ENCODE results near the gene ARHGAP30.
"Not testable (repeated sequence)": the region's sequence is repeated elsewhere in the genome, so short reads cannot be mapped to it uniquely, and the experiment has no call there.

The ARHGAP30 gene

GRCh38 chr1:161045736-161046604 is 23.7 kb downstream of the ARHGAP30 start, which contains the start of gene USF1:
TSS of gene USF1 (minus strand) at chr1:161045977. CDS start at chr1:161043275, 2,702 bp downstream.
- in situ Hi-C loops (cut with MboI; ENCODE audit: low sequenced_read_pairs) = no loop called here

DNA sequence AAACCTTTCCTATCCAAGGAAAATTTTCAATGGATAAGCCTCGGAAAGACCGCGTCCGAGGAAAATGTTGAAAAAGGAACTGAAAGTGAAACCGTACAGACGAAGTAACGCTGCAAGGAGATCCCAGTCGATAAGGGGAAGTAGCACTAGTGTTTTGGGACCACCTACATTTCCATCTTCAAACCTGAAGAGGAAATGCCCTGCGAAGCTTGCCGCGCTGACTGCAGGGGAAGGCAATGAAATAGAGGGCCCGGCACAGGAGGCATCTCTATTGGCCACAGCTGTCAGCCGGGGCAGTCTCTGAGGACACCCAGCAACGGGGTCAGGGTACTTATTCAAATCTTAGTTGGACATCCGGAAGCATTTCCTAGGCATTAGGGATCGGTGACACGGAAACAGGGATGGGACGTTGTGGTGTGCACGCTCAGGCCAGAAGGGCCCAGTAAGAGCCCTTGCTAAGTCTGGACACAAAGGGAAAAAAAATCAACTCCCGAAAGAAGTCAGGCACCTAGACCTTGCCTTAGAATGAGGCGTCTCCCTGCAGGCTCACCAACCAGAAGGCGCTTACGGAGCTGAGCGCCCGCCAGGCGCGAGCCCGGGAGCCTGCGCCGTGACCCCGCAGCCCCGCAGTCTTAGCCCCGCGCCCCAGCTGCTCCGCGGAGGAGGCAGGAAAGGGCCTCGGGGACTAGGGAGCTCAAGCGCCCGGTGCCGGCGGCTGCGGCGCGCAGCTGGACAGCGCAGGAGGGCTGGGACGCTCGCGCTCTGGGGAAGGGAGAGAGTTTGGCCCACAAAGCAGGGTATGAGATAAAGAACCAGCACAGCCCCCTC is 24.6 kb downstream of the ARHGAP30 start:
- in situ Hi-C loops (cut with MboI; ENCODE audit: low sequenced_read_pairs) = no loop called here

GRCh38 chr1:161044535-161044907 is 25.2 kb downstream of the ARHGAP30 start:
- in situ Hi-C loops (cut with MboI; ENCODE audit: low sequenced_read_pairs) = no loop called here

DNA sequence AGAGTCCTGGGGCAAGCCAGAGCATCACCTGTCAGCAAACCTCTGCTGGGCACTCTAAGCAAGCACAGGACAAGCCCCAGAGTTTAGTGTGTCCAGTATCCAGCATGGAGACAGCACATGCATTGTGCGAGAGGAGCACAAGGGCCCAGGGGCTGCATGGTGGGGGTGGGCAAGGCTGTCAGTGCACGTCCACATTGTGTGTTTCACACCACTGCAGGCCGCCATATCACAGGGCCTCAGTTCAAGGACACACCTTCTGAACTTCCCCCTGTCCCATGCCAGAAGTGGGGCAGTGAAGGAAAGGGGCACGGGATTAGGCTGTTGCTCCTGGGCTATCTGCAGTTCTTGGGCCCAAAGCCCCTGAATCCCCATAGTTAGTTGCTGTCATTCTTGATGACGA is 30.1 kb downstream of the ARHGAP30 start:
- in situ Hi-C loops (cut with MboI; ENCODE audit: low sequenced_read_pairs) = no loop called here

- in situ Hi-C loops (cut with MboI; ENCODE audit: low sequenced_read_pairs) = no loop called here
Measured at GRCh38 chr1:161039154-161039545, 30.5 kb downstream of the ARHGAP30 start.

DNA sequence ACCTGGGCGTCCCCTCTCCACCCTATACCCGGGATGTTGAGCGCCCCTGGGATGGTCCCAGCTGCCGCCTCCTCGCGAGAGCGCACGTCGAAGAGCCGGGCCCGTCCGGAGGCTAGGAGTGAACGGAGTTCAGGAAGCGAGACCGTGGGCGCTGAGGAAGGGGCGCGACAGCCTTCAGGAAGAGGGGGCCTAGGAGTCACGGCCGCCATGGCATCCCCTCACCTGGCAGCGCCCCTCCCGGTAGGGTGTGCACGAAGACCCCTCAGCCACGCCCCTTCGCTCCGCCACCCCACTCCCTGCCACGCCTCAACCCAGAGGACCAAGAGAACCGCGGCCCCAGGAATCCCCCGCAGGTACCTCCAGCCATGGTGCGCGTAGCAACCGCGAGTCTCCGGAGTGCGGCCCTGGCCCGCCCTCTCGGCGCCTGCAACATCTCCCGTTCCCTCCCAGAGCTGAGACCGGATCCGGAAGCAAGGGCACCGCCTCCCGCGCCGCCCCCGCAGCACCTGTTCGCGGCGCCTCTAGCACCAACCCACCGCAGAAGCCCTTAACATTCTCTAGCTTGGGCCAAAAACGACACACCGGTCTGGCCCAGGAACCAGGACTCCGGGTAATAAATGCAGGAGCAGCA is 31.1 kb downstream of the ARHGAP30 start, which contains the start of gene TSTD1:
Gene TSTD1 (minus strand): TSS at position 442 of the 631 bp plus-strand sequence. CDS start 75 bp downstream, at position 367.
- in situ Hi-C loops (cut with MboI; ENCODE audit: low sequenced_read_pairs) = no loop called here

DNA sequence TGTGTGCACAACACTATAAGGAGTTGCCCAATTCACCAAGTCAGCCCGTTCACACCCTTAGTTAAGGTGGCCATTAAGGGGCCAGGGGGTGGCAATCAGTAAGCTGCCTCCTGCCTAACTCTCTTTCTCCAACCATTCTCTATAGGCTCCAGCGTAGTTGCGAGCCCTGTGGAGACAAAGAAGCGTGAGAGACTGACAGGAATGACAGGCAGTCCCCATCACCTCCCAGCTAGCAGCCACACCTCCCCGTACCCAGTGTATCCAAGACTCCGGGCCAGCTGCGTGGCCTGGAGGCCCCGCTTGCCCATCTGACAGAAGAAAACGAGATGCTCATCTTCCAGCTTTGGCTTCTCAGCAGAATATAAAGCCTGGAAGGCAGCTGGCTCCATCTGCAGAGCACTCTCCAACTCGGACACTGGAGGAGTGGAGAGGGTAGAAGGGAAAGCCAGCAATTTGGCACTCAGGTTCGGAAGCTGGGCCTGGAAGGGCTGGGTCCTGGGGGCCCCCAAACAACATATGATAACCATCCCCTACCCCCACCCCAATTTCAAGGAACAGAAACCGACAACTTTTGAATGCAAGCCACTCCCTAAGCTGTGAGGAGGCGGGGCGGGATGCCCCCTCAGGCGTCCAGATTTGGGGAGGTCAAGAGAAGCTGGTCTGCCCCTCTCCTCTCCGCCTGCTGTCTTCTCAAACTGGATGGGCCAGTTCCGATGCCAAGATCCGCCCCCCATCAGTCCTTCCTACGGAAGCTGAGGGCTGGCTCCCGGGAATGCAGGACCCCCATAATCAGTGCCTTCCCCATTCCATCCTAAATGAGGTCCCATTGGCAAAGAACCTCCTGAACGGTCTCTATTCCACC is 31.8 kb downstream of the ARHGAP30 start:
- in situ Hi-C loops (cut with MboI; ENCODE audit: low sequenced_read_pairs) = no loop called here

DNA sequence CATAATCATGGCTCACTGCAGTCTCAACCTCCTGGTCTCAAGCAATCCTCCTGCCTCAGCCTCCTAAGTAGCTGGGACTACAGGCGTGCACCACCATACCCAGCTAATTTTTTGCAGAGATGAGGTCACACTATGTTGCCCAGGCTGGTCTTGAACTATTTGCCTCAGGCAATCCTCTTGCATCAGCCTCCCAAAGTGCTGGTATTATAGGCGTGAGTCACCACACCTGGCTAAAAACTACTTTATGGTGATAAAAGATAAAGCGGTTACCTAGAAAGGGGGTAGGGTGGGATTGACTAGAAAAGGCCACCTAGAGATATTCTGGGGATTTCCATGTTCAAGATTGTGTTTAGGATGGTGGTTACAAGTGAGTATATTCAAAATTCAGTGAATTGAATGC is 35.9 kb downstream of the ARHGAP30 start:
- in situ Hi-C loops (cut with MboI; ENCODE audit: low sequenced_read_pairs) = no loop called here

GRCh38 chr1:161032409-161032808 is 37.3 kb downstream of the ARHGAP30 start:
- in situ Hi-C loops (cut with MboI; ENCODE audit: low sequenced_read_pairs) = no loop called here

DNA sequence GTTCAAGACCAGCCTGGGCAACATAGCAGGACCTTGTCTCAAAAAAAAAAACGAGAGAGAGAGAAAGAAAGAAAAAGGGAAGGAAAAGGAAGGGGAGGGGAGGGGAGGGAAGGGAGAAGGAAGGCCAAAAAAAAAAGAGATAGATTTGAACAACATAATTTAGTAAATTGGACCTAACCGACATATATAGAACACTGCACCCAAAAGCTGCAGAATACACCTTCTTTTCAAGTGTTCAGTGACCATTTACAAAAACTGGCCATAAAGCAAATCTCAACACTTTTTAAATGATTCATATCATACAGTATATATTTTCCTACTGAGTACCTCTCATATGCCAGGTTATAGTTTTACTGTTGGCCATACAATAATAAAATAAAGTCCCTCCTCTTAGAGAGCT is 37.8 kb downstream of the ARHGAP30 start:
- in situ Hi-C loops (cut with MboI; ENCODE audit: low sequenced_read_pairs) = no loop called here

GRCh38 chr1:161029466-161029865 is 40.2 kb downstream of the ARHGAP30 start:
- in situ Hi-C loops (cut with MboI; ENCODE audit: low sequenced_read_pairs) = not testable (repeated sequence)

GRCh38 chr1:161026954-161027353 is 42.7 kb downstream of the ARHGAP30 start:
- in situ Hi-C loops (cut with MboI; ENCODE audit: low sequenced_read_pairs) = not testable (repeated sequence)

DNA sequence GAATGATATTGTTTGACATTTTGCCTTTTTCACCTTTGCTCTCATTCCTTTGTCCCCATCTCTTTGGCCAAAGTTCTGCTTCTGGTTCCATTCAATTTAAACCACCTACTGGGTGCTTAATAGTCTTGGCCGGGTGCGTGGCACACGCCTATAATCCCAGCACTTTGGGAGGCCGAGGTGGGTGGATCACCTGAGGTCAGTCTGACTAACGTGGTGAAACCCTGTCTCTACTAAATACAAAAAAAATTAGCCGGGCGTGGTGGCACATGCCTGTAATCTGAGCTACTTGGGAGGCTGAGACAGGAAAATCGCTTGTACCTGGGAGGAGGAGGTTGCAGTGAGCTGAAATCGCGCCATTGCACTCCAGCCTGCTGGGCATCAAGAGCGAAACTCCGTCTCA is 47.3 kb downstream of the ARHGAP30 start:
- in situ Hi-C loops (cut with MboI; ENCODE audit: low sequenced_read_pairs) = not testable (repeated sequence)

DNA sequence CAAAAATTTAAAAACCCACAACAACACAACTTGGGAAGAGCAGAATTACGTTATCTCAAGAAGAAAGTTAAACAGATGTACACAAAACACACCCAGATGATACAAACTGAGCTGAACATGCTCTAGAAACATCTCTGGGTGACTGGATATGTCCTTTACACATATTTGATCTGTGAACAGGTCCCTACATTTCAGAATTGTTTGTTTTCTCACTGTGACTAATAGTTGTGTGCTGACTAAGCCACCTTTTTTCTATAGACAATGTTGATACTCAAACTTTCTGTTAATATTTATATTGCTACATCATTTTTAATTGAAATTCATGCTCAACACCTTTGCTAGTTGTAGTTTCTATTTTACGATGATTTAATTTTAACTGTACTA is 47.7 kb downstream of the ARHGAP30 start:
- in situ Hi-C loops (cut with MboI; ENCODE audit: low sequenced_read_pairs) = no loop called here

GRCh38 chr1:161021165-161021969 is 48.3 kb downstream of the ARHGAP30 start:
- in situ Hi-C loops (cut with MboI; ENCODE audit: low sequenced_read_pairs) = no loop called here

GRCh38 chr1:161020509-161021164 is 49.1 kb downstream of the ARHGAP30 start, which contains the start of gene F11R:
TSS of gene F11R (minus strand) at chr1:161021152. CDS start at chr1:161021073, 79 bp downstream.
- in situ Hi-C loops (cut with MboI; ENCODE audit: low sequenced_read_pairs) = no loop called here

GRCh38 chr1:161019751-161020495 is 49.8 kb downstream of the ARHGAP30 start:
- in situ Hi-C loops (cut with MboI; ENCODE audit: low sequenced_read_pairs) = no loop called here

GRCh38 chr1:161019111-161019660 is 50.5 kb downstream of the ARHGAP30 start:
- in situ Hi-C loops (cut with MboI; ENCODE audit: low sequenced_read_pairs) = not testable (repeated sequence)

Data from HL-60/S4 treated with phorbol 12-myristate 13-acetate at 8.2 ng/mL for 4 days and 3 days (cell line).